ENCODE results near the gene SAXO1. TPM values are rescaled to one million over a fixed set of nuclear protein-coding genes. Genes with fewer than 3 reads are reported as not detected.

SAXO1 gene
- total and polyA plus RNA-seq, 2 donors from 2014 or later, result 0.35 TPM; not detected in 1

Other genes starting within 250 kb of the SAXO1 start
- 94.3 TPM for gene RRAGA, start 16.2 kb upstream of the SAXO1 start, total RNA-seq
- gene RRAGA, start 16.2 kb upstream of the SAXO1 start, polyA plus RNA-seq (ENCODE audit: insufficient read depth, low read depth, low replicate concordance), result 99.3 TPM
- 7.8 TPM for gene HAUS6, start 69.7 kb upstream of the SAXO1 start, total RNA-seq
- gene HAUS6, start 69.7 kb upstream of the SAXO1 start, polyA plus RNA-seq (ENCODE audit: insufficient read depth, low read depth, low replicate concordance), result 1.9 TPM
- gene PLIN2, start 94.3 kb upstream of the SAXO1 start, total RNA-seq, result 57.2 TPM
- gene PLIN2, start 94.3 kb upstream of the SAXO1 start, polyA plus RNA-seq (ENCODE audit: insufficient read depth, low read depth, low replicate concordance), result 308 TPM
- 59.5 TPM for gene DENND4C, start 197.5 kb upstream of the SAXO1 start, total RNA-seq
- 6.2 TPM for gene DENND4C, start 197.5 kb upstream of the SAXO1 start, polyA plus RNA-seq (ENCODE audit: insufficient read depth, low read depth, low replicate concordance)